ENCODE measurements around the gene PI4K2B. TPM values are rescaled to one million over a fixed set of nuclear protein-coding genes. Genes with fewer than 3 reads are reported as not detected.

The PI4K2B gene
- total and polyA plus RNA-seq, 10 of the 15 experiments (the other 5 are each of a cell fraction or from before 2014, with no cell fraction given): 12.9 to 55.3 (median 40.7) TPM

DNA sequence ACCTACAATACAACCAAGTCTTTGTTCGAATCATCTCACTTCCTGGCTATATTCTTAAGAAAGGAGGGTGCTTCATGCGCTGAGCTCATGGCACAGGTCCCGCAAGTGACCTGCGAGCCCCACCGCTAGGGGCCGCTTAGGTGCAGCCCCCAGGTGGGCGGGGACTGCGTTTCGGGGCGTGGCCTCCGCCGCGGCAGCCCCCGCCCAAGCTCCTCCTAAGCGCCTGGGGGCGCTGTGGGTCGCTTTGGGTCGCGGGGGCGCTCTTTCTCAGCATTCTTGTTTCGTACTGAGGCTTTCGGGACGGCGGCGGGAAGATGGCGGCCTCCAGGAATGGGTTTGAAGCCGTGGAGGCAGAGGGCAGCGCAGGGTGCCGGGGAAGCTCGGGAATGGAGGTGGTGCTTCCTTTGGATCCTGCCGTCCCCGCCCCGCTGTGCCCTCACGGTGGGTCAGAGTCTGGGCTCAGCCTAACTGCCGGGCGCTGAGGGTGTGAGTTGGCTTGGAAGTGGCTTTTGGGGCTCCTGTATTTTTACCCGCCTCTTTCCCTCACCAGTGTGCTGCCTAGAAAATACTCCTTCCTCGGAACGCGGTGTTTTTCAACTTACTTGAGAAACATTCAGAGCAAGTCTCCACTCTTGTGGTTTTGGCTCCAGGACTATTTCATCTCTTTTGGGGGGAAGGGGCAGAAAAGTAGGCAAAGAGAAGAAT, 78.8 kb downstream of the PI4K2B start, which contains the start of gene ZCCHC4 (continued):
- TF ChIP-seq TARDBP (IDR thresholded peaks at IDR 0.05; ENCODE audit: borderline replicate concordance) (peak; percentile 82; the same call in 1 of the 2 replicates), NR2C1 (IDR thresholded peaks at IDR 0.05) (peak; percentile 90), MEF2A (IDR thresholded peaks at IDR 0.05; ENCODE audit: insufficient read depth, low read depth, low read length) (peak; percentile 78), JUND (IDR thresholded peaks at IDR 0.05; ENCODE audit: low read depth, low read length) (0 out of 2 replicates have a peak, but pooled peaks have one; percentile 31), PAX5 (IDR thresholded peaks at IDR 0.05; ENCODE audit: borderline replicate concordance, low read depth, low read length) (0 out of 2 replicates have a peak, but pooled peaks have one; percentile 46), HDGF (IDR thresholded peaks at IDR 0.05) (peak; percentile 39; the same call in 1 of the 2 replicates), ZNF384 (IDR thresholded peaks at IDR 0.05; ENCODE audit: borderline replicate concordance, low read depth, low read length) (no peak), CHD2 (IDR thresholded peaks at IDR 0.05; ENCODE audit: borderline replicate concordance, low read depth, low read length) (peak; percentile 43; the same call in 1 of the 2 replicates), SMC3 (IDR thresholded peaks at IDR 0.05; ENCODE audit: borderline replicate concordance, low read length) (peak; percentile 34; the same call in 1 of the 2 replicates), SIX5 (IDR thresholded peaks at IDR 0.05; ENCODE audit: low read depth, low read length, severe bottlenecking) (peak; percentile 68), SPI1 (IDR thresholded peaks at IDR 0.05; ENCODE audit: borderline replicate concordance, insufficient read depth, low read depth, low read length) (peak; percentile 30; the same call in 1 of the 2 replicates), RELA (IDR thresholded peaks at IDR 0.05; ENCODE audit: borderline replicate concordance, partially characterized antibody) (peak; percentile 86), RAD21 (IDR thresholded peaks at IDR 0.05; ENCODE audit: insufficient read depth, low read depth, low read length) (peak; percentile 35; the same call in 1 of the 2 replicates), EGR1 (IDR thresholded peaks at IDR 0.05; ENCODE audit: borderline replicate concordance in 1 of 2, low read depth in 2 of 2, low read length in 2 of 2) (peak in 1 of 2 experiments; percentile 98; a peak in 2 of 3 replicates), RUNX3 (IDR thresholded peaks at IDR 0.05; ENCODE audit: low read length) (peak; percentile 57), HCFC1 (IDR thresholded peaks at IDR 0.05; ENCODE audit: low read length) (peak; percentile 84), DPF2 (IDR thresholded peaks at IDR 0.05) (no peak; the same call in 1 of the 2 replicates), STAT3 (IDR thresholded peaks at IDR 0.05; ENCODE audit: low read depth, low read length) (no peak)
- TF ChIP-seq, protein P1, sequence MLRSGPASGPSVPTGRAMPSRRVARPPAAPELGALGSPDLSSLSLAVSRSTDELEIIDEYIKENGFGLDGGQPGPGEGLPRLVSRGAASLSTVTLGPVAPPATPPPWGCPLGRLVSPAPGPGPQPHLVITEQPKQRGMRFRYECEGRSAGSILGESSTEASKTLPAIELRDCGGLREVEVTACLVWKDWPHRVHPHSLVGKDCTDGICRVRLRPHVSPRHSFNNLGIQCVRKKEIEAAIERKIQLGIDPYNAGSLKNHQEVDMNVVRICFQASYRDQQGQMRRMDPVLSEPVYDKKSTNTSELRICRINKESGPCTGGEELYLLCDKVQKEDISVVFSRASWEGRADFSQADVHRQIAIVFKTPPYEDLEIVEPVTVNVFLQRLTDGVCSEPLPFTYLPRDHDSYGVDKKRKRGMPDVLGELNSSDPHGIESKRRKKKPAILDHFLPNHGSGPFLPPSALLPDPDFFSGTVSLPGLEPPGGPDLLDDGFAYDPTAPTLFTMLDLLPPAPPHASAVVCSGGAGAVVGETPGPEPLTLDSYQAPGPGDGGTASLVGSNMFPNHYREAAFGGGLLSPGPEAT (IDR thresholded peaks at IDR 0.05; ENCODE audit: low read depth): peak; percentile 99
- TF ChIP-seq, protein P2, sequence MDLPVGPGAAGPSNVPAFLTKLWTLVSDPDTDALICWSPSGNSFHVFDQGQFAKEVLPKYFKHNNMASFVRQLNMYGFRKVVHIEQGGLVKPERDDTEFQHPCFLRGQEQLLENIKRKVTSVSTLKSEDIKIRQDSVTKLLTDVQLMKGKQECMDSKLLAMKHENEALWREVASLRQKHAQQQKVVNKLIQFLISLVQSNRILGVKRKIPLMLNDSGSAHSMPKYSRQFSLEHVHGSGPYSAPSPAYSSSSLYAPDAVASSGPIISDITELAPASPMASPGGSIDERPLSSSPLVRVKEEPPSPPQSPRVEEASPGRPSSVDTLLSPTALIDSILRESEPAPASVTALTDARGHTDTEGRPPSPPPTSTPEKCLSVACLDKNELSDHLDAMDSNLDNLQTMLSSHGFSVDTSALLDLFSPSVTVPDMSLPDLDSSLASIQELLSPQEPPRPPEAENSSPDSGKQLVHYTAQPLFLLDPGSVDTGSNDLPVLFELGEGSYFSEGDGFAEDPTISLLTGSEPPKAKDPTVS (IDR thresholded peaks at IDR 0.05; ENCODE audit: low read depth, low read length): no peak
- TF ChIP-seq, protein P3, sequence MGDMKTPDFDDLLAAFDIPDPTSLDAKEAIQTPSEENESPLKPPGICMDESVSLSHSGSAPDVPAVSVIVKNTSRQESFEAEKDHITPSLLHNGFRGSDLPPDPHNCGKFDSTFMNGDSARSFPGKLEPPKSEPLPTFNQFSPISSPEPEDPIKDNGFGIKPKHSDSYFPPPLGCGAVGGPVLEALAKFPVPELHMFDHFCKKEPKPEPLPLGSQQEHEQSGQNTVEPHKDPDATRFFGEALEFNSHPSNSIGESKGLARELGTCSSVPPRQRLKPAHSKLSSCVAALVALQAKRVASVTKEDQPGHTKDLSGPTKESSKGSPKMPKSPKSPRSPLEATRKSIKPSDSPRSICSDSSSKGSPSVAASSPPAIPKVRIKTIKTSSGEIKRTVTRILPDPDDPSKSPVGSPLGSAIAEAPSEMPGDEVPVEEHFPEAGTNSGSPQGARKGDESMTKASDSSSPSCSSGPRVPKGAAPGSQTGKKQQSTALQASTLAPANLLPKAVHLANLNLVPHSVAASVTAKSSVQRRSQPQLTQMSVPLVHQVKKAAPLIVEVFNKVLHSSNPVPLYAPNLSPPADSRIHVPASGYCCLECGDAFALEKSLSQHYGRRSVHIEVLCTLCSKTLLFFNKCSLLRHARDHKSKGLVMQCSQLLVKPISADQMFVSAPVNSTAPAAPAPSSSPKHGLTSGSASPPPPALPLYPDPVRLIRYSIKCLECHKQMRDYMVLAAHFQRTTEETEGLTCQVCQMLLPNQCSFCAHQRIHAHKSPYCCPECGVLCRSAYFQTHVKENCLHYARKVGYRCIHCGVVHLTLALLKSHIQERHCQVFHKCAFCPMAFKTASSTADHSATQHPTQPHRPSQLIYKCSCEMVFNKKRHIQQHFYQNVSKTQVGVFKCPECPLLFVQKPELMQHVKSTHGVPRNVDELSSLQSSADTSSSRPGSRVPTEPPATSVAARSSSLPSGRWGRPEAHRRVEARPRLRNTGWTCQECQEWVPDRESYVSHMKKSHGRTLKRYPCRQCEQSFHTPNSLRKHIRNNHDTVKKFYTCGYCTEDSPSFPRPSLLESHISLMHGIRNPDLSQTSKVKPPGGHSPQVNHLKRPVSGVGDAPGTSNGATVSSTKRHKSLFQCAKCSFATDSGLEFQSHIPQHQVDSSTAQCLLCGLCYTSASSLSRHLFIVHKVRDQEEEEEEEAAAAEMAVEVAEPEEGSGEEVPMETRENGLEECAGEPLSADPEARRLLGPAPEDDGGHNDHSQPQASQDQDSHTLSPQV (IDR thresholded peaks at IDR 0.05): peak; percentile 94
- TF ChIP-seq, protein P4, sequence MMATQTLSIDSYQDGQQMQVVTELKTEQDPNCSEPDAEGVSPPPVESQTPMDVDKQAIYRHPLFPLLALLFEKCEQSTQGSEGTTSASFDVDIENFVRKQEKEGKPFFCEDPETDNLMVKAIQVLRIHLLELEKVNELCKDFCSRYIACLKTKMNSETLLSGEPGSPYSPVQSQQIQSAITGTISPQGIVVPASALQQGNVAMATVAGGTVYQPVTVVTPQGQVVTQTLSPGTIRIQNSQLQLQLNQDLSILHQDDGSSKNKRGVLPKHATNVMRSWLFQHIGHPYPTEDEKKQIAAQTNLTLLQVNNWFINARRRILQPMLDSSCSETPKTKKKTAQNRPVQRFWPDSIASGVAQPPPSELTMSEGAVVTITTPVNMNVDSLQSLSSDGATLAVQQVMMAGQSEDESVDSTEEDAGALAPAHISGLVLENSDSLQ (IDR thresholded peaks at IDR 0.05): no peak
